NOMO-1 (cell line): Measurements from ENCODE around the gene CARS1.
"Not testable (repeated sequence)": the region's sequence is repeated elsewhere in the genome, so short reads cannot be mapped to it uniquely, and the experiment has no call there.

ENCODE experiments used
- DNase-seq, 2 experiments: peaks; one replicate each; lab custom pipeline; 2025; ENCODE audit not compliant: unreplicated experiment in 2 of 2; lab: John Stamatoyannopoulos, UW

CARS1 gene

DNA sequence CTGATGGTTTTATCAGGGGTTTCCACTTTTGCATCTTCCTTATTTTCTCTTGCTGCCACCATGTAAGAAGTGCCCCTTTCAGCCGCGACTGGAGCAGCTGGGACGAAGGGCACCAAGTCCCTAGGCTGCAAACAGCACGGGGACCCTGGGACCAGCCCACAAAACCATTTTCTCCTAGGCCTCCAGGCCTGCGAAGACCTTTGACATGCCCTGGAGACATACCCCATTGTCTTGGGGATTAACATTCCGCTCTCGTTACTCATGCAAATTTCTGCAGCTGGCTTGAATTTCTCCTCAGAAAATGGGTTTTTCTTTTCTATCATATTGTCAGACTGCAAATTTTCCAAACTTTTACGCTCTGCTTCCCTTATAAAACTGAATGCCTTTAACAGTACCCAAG is 6.7 kb upstream of the CARS1 start:
- DNase-seq, result not testable (repeated sequence)

DNA sequence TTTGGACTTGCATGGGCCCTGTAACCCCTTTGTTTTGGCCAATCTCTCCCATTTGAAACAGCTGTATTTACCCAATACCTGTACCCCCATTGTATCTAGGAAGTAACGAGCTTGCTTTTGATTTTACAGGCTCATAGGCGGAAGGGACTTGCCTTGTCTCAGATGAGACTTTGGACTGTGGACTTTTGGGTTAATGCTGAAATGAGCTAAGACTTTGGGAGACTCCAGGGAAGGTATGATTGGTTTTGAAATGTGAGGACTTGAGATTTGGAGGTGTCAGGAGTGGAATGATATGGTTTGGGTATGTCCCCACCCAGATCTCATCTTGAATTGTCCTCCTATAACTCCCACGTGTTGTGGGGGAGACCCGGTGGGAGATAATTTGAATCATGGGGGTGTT is 6.2 kb upstream of the CARS1 start:
- DNase-seq, result not testable (repeated sequence)

DNA sequence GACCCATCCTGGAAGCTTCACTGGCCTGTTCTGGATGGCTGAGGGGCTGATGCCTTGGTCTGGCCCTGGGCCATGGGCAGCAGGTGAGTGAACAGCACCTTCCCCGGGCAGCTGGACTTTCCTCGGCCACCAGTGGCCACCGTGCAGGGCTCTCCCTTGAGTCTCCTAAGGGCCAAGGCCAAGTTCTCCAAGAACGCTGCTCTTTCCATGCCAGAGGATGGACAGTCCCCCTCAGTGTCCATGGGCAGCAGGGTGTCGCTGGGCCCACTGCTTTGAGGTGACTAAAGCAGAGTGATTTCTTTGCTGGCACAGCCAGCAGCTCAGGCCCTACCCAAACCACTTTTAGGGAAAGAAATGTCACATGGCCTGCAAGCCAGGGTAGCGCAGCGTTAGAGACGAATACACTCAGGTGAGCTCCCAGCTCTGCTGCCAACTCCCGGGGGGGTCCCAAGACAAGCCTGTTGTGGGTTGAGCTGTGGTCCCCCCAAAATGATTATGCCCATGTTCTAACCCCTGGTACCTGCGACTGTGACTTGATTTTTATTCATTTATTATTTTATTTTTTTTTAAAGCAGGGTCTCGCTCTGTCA is 3.3 kb upstream of the CARS1 start:
- DNase-seq, result no peak

DNA sequence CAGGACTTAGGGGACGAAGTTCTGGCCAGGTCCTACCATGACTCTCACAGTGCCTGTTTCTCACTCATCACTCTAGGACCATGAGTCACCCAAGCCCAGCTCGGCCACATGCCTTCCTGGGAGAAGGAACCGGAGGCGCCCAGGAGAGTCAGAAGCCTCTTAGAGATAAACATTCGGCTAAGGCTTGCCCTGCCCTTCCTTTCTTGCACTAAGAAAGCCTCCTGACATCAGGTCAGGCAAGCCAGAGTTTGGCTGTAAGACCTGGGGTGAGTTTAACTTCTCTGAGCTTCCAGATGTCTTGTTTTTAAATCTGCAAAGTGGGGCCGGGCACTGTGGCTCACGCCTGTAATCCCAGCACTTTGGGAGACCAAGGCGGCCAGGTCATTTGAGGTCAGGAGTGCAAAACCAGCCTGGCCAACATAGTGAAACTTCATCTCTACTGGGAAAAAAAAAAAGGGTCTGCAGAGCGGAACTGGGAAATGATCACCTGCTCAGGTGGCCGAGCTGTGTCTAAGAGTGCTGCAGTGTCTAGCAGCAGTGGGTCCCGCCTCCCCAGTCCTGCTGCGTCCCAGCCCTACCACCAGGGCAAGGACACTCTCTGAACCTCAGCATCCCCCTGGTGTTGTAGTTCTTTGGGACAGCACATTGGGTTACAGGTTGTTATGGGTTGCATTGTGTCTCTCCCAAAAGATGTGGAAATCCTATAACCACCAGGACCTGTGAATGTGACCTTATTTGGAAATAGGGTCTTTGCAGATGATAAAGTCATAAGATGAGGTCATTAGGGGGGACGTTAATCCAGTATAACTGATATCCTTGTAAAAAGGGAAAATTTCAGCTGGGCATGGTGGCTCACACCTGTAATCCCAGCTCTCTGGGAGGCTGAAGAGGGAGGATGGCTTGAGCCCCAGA is 1.8 kb upstream of the CARS1 start:
- DNase-seq, result no peak

DNA sequence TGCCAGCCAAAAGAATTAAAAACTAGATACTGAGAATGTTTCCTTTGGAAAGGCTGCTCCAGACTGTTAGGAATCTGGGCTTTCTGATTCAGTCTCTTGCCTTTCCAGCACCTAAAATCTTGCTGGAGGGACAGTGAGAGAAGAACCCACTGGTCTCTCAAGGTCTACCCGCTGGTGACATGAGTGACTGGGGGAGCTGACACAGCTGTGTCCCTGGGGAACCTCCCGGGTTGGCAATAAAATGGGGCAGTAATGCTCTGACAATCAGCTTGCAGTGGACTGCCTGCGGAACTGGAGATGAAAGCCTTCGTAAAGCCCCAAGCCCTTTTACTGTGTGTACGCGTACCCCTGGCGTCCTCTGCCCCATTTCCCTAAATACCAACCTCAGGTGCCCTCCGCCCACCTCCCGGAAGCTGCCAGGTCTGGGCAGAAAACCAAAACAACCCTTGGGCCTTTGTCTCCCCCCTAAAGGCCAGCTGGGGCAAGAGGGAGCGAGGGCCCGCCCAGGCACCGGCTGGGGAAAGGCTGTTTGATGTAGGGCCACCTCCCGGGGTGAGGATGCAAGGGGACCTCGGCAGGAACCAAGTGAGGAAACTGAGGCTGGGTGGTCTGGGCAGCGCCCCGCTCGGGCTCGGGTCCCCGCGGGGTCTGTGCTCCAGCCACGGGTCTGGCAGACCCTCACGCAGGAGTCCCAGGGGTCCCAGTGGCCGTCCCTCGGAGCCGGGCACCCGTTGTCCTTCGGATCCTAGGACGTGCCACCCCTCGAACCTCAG is 741 bp downstream of the CARS1 start:
- no peak for DNase-seq

DNA sequence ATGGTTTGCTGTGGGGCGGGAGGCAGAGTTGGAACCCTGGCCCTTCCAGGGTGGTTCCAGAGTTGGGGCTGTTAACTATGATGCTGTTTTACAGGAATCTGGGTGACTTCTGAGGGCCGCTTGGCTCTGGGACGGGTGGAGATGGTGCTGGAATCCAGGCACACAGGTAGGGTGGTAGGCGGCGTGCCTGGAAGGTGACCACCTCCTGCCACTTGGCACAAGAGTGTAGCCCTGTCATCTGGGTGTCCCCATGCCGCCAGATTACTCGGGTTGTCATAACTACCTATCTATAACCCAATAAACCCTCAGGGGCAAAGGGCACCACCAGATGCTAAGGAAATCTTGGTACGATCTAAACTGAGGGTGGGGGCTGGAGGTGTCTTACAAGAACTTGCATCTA is 1.3 kb downstream of the CARS1 start:
- DNase-seq, result no peak

DNA sequence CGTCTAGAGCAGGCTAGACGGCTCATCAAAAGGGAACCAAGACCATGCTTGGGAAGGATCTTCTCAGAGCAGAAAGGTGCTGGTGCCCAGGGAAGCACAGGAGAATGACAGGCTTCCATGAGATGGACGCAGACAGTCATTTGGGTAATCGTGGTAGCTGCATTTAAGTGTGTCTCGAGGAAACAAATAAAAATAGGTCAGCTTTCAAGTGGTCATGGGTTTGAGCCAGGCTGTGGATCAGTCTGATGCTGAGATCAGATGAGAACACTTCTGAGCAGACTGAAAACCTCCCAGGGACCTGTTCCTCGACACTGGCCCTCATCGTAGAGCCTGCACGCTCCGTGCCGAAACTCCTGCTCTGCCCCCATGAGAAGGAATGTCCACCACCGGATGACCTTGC is 4.7 kb downstream of the CARS1 start:
- no peak for DNase-seq

DNA sequence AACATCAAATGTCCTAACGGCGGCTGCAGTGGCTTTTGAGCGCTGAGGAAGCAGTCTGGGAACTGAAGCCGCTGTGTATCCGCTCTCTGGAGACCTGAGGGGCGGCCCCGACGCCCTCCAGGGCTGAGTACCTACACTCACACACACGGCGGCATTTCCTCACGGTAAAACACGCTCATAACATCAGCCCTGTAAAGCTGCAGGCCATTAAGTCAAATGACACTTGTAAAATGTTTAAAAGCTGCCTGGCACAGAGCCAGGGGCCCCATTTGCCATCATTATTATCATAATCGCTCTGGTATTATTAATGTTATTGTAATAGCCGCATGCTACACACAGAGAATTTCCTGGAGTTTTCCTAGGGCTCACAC is 5.1 kb downstream of the CARS1 start:
- DNase-seq, result no peak

DNA sequence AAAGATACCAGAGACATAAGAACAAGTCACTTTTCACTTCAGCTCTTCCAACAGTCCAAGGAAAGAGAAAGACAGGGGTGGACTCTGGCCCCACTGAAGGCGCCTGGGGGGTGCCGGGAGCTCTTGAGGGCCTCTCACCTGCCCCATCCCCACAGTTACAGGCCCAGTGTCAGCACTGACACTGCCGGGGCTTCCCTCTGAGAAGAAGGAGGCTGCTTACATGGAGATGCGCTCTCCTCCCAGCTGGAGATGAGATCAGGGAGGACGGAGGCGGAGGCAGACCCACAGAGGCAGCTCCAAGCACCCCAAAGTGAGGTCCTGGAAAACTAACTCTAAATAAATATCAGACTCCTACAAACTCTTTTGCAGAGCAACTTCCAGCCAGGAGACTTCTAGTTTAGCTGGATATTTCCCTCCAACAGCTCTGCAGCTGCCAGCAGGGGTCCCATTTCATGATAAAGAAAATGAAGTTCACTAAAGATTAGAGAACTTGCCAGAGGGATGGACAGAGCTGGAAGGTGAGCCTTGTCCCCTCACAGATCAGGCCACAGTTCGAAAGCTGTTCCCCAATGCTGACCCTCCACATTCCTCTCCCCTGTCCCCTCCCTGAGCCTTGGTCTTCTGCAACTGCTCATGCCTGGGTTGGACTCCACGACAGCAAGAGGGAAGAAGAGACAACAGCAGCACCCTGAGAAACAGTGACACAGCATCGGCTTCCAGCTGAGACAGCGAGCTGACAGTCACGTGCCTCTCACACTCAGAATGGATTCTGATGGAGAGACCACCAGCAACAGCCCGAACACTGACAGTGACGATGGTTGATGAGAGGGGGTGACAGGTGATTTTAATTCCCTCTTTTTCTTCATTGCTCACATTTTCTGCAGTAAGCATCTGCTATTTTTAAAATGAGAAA is 5.8 kb downstream of the CARS1 start:
- DNase-seq, result no peak

DNA sequence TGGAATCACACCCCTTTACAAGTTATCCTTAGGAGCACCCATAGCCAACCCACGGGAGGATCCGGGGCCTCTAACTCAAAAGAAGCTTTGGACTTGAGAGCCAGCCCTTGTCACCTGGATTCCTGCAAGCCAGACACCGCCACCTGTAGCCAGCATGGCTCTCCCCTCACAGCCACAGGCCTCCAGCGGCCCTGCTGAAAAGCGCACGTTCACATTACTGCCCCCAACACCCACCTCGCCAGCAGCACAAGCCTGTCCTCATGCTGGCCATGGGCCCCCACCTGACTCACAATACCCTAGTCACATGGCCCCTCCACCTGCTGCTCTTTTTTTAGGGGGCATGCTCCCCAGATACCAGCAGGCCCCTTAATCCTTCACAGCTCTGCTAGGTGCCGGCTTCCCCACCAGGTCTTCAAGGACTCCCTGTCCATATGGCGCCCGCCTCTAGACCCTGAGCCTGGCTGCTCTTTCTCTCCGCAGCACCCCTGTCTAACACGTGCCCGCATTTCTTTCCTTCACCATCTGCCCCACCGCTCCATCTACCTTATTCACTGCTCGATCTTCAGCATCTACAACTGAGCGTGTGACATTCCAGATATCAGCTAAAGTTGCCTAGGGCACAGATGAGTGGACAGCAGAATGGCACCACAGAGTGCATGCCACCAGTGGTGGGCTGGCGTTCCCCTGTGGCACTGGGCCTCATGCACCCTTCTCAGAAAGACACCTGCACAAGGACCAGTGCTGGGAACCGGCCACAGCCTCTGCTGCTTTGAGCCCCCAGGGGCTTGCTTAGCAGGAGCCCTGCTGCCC is 6.6 kb downstream of the CARS1 start:
- no peak for DNase-seq

DNA sequence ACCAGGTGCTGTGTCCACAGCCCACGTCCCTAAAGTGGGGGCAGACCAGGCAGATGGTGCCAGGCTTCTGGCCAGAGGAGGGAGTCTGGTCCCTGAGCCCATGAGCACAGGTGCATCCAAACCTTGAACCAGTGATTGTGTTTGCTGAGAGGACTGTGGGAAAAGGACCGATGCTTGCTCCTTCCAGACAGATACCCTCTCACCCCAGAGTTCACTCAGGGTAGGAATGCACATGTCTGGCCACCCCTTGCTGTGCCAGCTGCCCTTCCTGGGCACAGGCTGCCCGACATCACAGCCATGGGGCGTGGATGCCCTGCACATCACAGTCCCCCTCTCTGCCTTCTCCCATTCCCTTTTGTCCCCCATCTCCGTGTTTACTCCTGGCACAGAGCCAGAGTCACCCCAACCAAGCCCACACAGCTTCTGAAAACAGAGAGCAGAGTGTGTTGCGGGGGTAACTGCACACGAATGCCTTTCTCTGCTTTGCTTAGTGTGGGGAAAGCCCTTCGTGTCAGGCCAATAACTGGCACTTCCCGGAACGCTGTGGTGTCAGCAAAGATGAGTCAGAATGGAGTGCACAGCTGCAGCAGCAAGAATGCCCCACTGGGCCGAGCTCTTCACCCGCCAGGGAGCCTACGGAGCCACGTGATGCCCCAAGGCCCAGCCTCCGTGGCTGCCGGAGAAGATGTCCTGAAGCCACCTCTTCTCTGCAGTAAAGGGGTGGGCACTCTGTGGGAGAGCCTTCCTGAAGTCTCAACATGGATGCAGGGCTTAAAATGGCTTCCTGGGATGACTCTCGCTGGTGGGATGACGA is 7.6 kb downstream of the CARS1 start:
- peak; percentile 94 to 96 for DNase-seq

DNA sequence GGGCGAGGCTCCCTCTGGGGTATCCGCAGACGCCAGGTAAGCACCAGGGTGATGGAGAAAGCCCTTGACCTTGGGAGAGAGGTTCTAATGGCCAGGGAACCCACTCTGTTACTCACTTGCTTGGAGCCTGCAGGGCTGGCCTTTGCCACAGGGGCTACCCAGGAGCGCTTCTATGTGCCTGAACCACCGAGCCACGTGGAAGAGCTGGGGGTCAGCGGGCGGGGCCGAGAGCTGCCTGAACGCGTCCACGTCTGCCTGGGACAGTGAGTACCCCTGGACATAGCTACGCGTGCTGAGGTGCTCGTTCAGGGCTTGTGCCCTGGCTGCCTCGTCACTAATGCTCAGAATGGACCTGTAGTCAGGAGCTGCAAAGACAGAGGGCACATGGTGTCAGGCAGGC is 9.6 kb downstream of the CARS1 start:
- DNase-seq, result no peak

DNA sequence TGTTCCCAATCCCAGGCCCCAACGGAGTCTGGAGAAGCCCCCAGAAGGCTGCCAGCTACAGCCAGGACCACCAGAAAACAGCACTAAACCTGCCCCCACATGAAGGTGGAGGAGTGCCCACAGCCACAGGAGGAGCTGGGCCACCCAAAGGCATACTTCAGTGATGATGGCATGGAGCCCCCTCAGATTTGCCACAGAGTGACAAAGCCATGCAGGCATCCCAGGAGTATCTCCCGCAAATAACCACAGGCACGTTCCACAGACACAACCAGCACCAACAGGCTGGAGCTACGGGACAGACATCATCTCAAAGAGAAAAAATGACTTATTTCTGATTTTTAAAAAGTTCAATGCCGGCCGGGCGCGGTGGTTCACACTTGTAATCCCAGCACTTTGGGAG is 10.6 kb downstream of the CARS1 start:
- no peak for DNase-seq

DNA sequence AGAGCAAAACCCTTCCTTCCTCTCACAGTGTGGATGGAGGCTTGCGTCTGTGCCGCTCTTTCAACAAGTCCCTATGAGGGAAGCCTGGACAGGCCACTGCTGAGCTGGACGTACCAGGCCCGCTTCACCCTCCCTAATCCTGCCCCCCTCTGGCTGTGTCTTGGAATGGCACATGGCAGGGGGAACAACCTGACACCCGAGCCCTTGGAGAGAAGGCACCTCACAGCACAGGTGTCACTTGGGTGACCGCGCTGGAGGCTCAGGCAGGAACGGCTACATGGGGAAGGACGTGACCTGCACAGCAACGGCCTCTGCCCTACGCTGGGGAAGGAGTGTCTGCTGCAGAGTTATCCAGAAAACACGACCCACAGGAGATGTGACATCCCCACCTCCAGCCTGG is 11.0 kb downstream of the CARS1 start:
- no peak for DNase-seq

DNA sequence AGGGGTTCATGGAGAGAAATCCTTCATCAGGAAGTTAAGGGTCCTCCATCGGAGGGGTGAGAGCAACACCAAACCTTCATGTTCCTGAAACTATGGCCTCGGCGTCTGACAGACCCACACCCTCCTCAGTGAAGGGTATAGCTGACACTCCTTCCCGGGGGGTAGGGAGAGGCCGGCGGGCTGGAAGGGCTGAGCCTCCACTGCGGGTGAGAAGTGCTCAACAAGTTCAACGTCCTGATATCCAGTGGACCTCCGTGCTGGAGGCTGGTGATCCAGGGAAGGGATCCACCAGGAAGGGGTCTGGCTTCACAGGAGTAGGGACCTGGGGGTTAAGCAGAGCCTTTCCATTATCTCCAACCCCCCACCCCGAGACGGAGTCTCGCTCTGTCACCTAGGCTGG is 12.3 kb downstream of the CARS1 start:
- DNase-seq, result no peak

DNA sequence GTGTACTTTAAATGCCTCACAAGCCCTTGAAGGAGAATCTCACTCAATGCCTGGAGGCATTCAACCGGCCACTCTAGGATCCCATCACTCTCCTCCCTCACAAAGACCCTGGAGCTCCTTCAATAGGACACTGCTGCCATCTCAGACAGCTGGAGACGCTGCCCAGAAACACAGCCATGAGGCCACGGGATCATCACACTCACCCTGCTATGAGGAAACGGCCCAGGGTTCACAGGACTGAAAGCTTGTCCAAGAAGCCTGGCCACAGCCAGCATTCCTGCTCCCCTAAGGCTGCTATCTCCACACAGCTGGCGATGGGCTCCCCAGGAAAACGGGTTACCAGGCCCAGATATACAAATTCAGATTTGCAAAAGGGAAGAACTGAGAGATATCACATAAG is 13.2 kb downstream of the CARS1 start:
- no peak for DNase-seq

DNA sequence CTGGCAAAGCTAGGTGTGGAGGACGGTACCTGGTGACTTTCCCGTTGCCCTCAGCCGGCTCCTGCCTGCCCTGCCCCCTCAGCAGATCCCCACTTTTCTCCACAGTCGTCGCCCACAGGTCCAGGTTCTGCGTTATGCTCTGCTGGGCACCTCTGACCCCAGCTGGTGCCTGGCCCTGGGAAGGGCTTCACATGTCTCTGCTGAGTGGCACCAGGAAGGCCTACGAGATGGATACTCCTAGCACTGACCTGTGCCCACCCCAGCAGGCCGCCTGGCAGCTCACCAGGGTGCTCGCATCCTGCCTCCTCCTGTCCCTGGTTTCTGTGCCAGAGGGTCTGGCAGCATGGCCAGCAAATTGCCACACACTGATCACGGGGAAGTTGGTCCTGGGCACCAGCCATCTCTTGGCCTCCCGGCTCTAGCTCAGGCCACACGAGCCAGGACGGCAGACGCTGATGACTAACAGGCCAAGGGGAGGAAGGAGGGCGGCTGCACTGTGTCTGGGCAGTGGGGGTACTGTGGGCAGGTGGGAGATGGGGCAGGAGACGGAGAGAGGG is 13.8 kb downstream of the CARS1 start:
- no peak for DNase-seq

DNA sequence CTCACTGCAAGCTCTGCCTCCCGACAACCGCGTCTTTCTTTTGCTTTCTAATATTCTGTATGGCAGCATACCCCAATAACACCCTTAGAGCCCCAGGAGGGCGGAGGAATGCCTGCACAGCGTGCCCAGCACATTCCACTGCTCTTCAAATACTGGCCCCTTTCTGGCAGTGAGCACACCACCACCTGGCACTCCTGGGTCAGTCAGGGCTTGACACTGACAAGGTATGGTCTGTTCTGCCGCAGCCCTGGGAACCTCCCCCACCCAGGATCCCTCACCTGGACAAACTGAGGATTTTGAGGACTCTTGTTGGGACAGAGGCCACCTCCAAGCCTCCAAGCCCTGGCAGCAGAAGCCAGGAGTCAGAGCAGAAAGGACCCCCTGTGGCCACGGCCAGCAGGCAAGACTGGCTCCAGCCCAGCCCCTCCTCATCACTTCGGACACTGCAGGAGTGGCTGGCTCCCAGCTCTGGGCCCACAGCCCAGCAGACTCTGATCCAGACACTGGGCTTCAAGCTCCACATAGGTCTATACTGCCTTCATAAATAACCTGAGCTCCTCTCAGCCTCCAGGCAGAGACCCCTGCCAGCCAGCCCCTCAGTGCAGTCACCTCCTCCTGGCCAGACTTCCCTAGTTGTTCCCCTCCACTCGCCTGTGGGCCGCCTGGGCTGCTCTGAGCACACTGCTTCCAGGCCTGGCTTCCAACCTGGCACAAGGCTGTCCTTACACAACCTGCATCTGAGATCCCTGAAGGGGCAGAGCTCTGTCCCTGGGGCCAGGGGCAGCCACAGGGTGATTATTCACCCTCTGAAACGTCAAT is 14.5 kb downstream of the CARS1 start:
- DNase-seq, result no peak
